GM23248 (cell line): ENCODE measurements around the gene IL36B. TPM values are rescaled to one million over a fixed set of nuclear protein-coding genes. Genes with fewer than 3 reads are reported as not detected.

Experiments
- DNase-seq: peaks from one replicate; pipeline ENCODE4 v3.0.0-alpha.2; 2015
- H2AFZ ChIP-seq: fragments of 200-600 bp; sonication (generic); 2 replicates; pipeline ENCODE4 v1.6.1; 2016; ENCODE audit warnings: antibody characterized with exemption
- H3F3A ChIP-seq: fragments of 200-600 bp; sonication (generic); 2 replicates; pipeline ENCODE4 v1.6.1; 2016; ENCODE audit warnings: mild to moderate bottlenecking, antibody characterized with exemption, mixed run types; ENCODE audit not compliant: insufficient read depth
- H3K27ac ChIP-seq: fragments of 200-600 bp; sonication (generic); 2 replicates; pipeline ENCODE4 v1.5.1; 2016; ENCODE audit warnings: mild to moderate bottlenecking
- H3K27me3 ChIP-seq: fragments of 200-600 bp; sonication (generic); replicated peaks from 2 replicates; pipeline ENCODE4 v1.6.1; 2016; ENCODE audit warnings: mild to moderate bottlenecking; ENCODE audit not compliant: insufficient read depth
- H3K36me3 ChIP-seq: fragments of 200-600 bp; sonication (generic); 2 replicates; pipeline ENCODE4 v1.6.1; 2016; ENCODE audit warnings: low read depth, mild to moderate bottlenecking
- H3K4me1 ChIP-seq: fragments of 200-600 bp; sonication (generic); 2 replicates; pipeline ENCODE4 v1.6.1; 2016; ENCODE audit warnings: mild to moderate bottlenecking; ENCODE audit not compliant: insufficient read depth
- H3K4me2 ChIP-seq: fragments of 200-600 bp; sonication (generic); one replicate; pipeline ENCODE4 v1.6.1; 2016; ENCODE audit warnings: mild to moderate bottlenecking; ENCODE audit not compliant: unreplicated experiment
- H3K4me3 ChIP-seq: fragments of 200-600 bp; sonication (generic); 2 replicates; pipeline ENCODE4 v1.5.1; 2016; ENCODE audit warnings: mild to moderate bottlenecking
- H3K79me2 ChIP-seq: fragments of 200-600 bp; sonication (generic); 2 replicates; pipeline ENCODE4 v1.6.1; 2016; ENCODE audit warnings: mild to moderate bottlenecking; ENCODE audit not compliant: insufficient read depth
- H3K9ac ChIP-seq: fragments of 200-600 bp; sonication (generic); 2 replicates; pipeline ENCODE4 v1.6.1; 2016; ENCODE audit warnings: mild to moderate bottlenecking
- H3K9me2 ChIP-seq: fragments of 200-600 bp; sonication (generic); 2 replicates; pipeline ENCODE4 v1.6.1; 2016; ENCODE audit warnings: mixed run types, mild to moderate bottlenecking, moderate library complexity; ENCODE audit not compliant: insufficient read depth
- H3K9me3 ChIP-seq: fragments of 200-600 bp; sonication (generic); one replicate; pipeline ENCODE4 v1.6.1; 2017; ENCODE audit warnings: low read depth
- H4K20me1 ChIP-seq: fragments of 200-600 bp; sonication (generic); 2 replicates; pipeline ENCODE4 v1.6.0; 2016; ENCODE audit not compliant: insufficient read depth
- EZH2 ChIP-seq: fragments of 200-600 bp; sonication (generic); IDR thresholded peaks from 2 replicates; pipeline ENCODE4 v1.6.1; 2018; ENCODE audit warnings: antibody characterized with exemption, mild to moderate bottlenecking; ENCODE audit not compliant: insufficient read depth, poor library complexity, severe bottlenecking
- EZH2phosphoT487 ChIP-seq: fragments of 200-600 bp; sonication (generic); IDR thresholded peaks from 2 replicates; pipeline ENCODE4 v1.6.1; 2018; ENCODE audit warnings: antibody characterized with exemption, moderate library complexity, mild to moderate bottlenecking, low read depth; ENCODE audit not compliant: insufficient read depth
- WGBS, 2 experiments: methylation state at CpG; one replicate each; pipeline ENCODE4 v1.1.6; 2015 to 2017; ENCODE audit warnings: low lambda C conversion rate in 2 of 2, low coverage in 1 of 2; ENCODE audit errors: missing lambda C conversion rate in 2 of 2; 5-methylcytosine and 5-hydroxymethylcytosine counted together
- in situ Hi-C: fragments of 300-500 bp; cut with MboI; formaldehyde crosslinking; loops from 2 replicates; pipeline ENCODE4 v1.15.0; 2020
- polyA plus RNA-seq: library from polyadenylated mRNA; unstranded; fragments of >200 nt; fragmentation: Nextera tagmentation; extraction: Ambion mirVana; gene quantifications from 2 replicates; pipeline ENCODE4 v1.2.1, GENCODE V29; 2016
- total RNA-seq: library from RNA; depleted of rRNA; stranded (reverse); fragments of >200 nt; shearing (Covaris generic); gene quantifications from 2 replicates; pipeline ENCODE4 v1.2.3, GENCODE V29; 2014

Gene IL36B
- total and polyA plus RNA-seq, 2 experiments from 2014 or later: not detected

DNA sequence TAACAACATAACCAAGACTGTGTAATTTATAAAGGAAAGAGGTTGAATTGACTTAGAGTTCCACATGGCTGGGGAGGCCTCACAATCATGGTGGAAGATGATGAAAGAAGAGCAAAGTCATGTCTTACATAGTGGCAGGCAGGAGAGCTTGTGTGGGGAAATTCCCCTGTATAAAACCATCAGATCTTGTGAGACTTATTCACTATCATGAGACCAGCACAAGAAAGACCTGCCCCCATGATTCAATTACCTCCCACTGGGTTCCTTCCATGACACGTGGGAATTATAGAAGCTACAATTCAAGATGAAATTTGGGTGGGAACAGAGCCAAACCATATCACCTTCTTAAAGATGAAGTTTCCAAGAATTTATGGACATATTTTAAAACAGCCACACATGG lies 3.9 kb upstream of the IL36B start:
- Histone ChIP-seq H3K27me3 (peaks cover 27% of the 10 kb centered on the region), H3K79me2 (no peaks in the 10 kb centered on the region), H3F3A (no peaks in the 10 kb centered on the region), H3K9me2 (no peaks in the 10 kb centered on the region), H3K9ac (no peak overlapping the region), H3K9me3 (no peaks in the 10 kb centered on the region), H2AFZ (no peak overlapping the region), H3K27ac (no peak overlapping the region), H3K4me3 (no peak overlapping the region), H3K36me3 (no peaks in the 10 kb centered on the region), H3K4me2 (no peak overlapping the region), H3K4me1 (0 out of 2 replicates have a peak, but pooled peaks cover 5% of the 10 kb centered on the region), H4K20me1 (no peaks in the 10 kb centered on the region)
- DNase-seq: no peak
- no peak for TF ChIP-seq EZH2phosphoT487
- TF ChIP-seq EZH2: no peak
- WGBS, 2 experiments: 7 to 8% methylated on average over 1 of the region's 1 CpG
- in situ Hi-C loops: no loop called here

DNA sequence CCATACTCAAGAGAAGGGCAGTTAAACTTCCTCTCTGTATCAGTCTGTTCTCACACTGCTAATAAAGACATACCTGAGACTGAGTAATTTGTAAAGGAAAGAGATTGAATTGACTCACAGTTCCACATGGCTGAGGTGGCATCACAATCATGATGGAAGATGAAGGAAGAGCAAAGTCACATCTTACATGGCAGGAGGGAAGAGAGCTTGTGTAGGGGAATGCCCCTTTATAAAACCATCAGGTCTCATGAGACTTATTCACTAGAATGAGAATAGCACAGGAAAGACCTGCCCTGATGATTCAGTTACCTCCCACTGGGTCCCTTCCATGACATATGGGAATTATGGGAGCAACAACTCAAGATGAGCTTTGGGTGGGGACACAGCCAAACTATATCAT lies 1.4 kb upstream of the IL36B start:
- Histone ChIP-seq H3F3A (no peaks in the 10 kb centered on the region), H3K9ac (no peak overlapping the region), H3K9me3 (no peaks in the 10 kb centered on the region), H3K36me3 (no peaks in the 10 kb centered on the region), H3K4me1 (no peaks in the 10 kb centered on the region), H3K4me2 (no peak overlapping the region), H3K27ac (no peak overlapping the region), H3K27me3 (peaks cover 24% of the 10 kb centered on the region), H2AFZ (no peak overlapping the region), H3K4me3 (no peak overlapping the region), H3K79me2 (no peaks in the 10 kb centered on the region), H3K9me2 (no peaks in the 10 kb centered on the region), H4K20me1 (no peaks in the 10 kb centered on the region)
- in situ Hi-C loops: no loop called here
- no peak for TF ChIP-seq EZH2phosphoT487
- TF ChIP-seq EZH2: no peak
- no peak for DNase-seq

- no peak overlapping the region for H2AFZ ChIP-seq
- H3K36me3 ChIP-seq: no peaks in the 10 kb centered on the region
- no peaks in the 10 kb centered on the region for H3K4me1 ChIP-seq
- no peaks in the 10 kb centered on the region for H4K20me1 ChIP-seq
- peaks cover 24% of the 10 kb centered on the region for H3K27me3 ChIP-seq
- H3K4me2 ChIP-seq: no peak overlapping the region
- no peak for TF ChIP-seq EZH2
- TF ChIP-seq EZH2phosphoT487: no peak
- no peak for DNase-seq
- H3F3A ChIP-seq: no peaks in the 10 kb centered on the region
- no peak overlapping the region for H3K4me3 ChIP-seq
- H3K9me2 ChIP-seq: no peaks in the 10 kb centered on the region
- no peak overlapping the region for H3K27ac ChIP-seq
- H3K9ac ChIP-seq: no peak overlapping the region
- no peaks in the 10 kb centered on the region for H3K9me3 ChIP-seq
- in situ Hi-C loops: no loop called here
- no peaks in the 10 kb centered on the region for H3K79me2 ChIP-seq
- WGBS, 2 experiments: 39% methylated on average over 3 of the region's 3 CpGs
These were observed 999 bp upstream of the IL36B start for GRCh38 chr2:113053666-113054065.

DNA sequence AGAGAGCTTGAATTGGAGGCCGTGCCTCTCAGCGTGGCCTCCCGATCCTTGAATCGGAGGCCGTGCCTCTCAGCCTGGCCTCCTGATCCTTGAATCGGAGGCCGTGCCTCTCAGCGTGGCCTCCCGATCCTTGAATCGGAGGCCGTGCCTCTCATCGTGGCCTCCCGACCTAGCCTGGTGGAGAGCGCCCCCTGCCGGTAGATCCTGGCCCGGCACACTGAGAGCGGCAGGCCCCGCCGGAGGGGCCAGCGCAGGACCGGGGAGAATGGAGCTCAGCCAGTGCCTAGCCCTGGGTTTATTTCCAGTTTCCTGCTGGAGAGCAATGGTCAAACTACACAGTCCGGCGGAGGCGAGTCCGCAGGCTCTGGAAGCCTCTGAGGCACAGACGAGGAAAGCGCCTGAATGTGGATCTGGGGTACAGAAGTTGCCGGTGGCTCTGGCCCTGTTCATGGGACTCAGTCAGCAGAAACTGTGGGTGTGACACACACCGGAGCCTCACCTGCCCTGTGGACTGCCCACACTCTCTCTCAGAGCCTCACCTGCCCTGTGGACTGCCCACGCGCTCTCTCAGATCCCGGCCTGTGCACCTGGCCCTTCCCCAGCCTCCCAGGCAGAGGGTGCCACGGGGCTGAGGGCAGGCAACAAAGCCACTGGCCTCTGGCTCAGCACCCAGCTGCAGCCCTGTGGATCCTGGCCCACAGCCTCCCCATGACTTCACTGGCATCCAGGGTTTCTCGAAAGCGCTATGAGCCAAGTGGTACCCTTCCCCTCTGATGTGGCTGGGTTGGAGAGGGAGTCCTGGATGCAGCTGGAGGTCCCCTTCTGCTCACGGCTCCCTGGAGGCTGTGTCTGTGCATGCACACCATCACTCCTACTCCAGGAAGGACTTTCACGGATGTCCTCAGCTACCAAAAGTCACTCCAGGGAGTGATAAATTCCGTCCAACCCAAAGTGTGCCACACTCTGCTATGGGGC lies 1.5 kb downstream of the IL36B start:
- Histone ChIP-seq H3K9ac (no peak overlapping the region), H3K4me2 (no peak overlapping the region), H3K27ac (no peak overlapping the region), H3K9me2 (no peaks in the 10 kb centered on the region), H2AFZ (no peak overlapping the region), H3K27me3 (peaks cover 23% of the 10 kb centered on the region), H3K4me3 (no peak overlapping the region), H3K9me3 (no peaks in the 10 kb centered on the region), H4K20me1 (no peaks in the 10 kb centered on the region), H3F3A (no peaks in the 10 kb centered on the region), H3K36me3 (no peaks in the 10 kb centered on the region), H3K79me2 (no peaks in the 10 kb centered on the region), H3K4me1 (no peaks in the 10 kb centered on the region)
- in situ Hi-C loops: no loop called here
- TF ChIP-seq EZH2phosphoT487 (no peak), EZH2 (no peak)
- WGBS, 2 experiments: 84 to 85% methylated on average over 38 of the region's 38 CpGs
- no peak for DNase-seq
